ENCODE results near the gene RNF207.

DNA sequence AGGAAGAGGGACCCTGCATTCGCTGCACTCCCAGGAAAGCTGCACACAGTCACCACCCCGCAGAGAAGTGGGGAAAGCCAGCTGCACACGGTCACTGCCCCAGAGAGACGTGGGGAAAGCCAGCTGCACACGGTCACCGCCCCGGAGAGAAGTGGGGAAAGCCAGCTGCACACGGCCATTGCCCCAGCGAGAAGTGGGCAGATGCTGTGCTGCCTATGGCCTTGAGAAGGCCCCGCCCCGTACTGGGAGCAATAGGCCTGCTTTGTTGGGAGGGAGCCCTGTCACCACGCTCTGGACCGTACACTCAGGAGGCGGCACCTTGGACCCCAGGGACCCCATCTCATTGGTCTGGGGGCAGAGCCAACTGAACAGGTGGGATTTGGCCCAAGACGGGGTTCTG, 59.2 kb downstream of the RNF207 start:
- TF ChIP-seq, protein P1, sequence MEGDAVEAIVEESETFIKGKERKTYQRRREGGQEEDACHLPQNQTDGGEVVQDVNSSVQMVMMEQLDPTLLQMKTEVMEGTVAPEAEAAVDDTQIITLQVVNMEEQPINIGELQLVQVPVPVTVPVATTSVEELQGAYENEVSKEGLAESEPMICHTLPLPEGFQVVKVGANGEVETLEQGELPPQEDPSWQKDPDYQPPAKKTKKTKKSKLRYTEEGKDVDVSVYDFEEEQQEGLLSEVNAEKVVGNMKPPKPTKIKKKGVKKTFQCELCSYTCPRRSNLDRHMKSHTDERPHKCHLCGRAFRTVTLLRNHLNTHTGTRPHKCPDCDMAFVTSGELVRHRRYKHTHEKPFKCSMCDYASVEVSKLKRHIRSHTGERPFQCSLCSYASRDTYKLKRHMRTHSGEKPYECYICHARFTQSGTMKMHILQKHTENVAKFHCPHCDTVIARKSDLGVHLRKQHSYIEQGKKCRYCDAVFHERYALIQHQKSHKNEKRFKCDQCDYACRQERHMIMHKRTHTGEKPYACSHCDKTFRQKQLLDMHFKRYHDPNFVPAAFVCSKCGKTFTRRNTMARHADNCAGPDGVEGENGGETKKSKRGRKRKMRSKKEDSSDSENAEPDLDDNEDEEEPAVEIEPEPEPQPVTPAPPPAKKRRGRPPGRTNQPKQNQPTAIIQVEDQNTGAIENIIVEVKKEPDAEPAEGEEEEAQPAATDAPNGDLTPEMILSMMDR (IDR thresholded peaks at IDR 0.05), result no peak
- no peak for TF ChIP-seq POLR2AphosphoS5 (IDR thresholded peaks at IDR 0.05; ENCODE audit: low read depth, low read length)
- no peak for TF ChIP-seq SIN3A (IDR thresholded peaks at IDR 0.05; ENCODE audit: borderline replicate concordance, insufficient read depth, low read depth, low read length)
- TF ChIP-seq, protein P2, sequence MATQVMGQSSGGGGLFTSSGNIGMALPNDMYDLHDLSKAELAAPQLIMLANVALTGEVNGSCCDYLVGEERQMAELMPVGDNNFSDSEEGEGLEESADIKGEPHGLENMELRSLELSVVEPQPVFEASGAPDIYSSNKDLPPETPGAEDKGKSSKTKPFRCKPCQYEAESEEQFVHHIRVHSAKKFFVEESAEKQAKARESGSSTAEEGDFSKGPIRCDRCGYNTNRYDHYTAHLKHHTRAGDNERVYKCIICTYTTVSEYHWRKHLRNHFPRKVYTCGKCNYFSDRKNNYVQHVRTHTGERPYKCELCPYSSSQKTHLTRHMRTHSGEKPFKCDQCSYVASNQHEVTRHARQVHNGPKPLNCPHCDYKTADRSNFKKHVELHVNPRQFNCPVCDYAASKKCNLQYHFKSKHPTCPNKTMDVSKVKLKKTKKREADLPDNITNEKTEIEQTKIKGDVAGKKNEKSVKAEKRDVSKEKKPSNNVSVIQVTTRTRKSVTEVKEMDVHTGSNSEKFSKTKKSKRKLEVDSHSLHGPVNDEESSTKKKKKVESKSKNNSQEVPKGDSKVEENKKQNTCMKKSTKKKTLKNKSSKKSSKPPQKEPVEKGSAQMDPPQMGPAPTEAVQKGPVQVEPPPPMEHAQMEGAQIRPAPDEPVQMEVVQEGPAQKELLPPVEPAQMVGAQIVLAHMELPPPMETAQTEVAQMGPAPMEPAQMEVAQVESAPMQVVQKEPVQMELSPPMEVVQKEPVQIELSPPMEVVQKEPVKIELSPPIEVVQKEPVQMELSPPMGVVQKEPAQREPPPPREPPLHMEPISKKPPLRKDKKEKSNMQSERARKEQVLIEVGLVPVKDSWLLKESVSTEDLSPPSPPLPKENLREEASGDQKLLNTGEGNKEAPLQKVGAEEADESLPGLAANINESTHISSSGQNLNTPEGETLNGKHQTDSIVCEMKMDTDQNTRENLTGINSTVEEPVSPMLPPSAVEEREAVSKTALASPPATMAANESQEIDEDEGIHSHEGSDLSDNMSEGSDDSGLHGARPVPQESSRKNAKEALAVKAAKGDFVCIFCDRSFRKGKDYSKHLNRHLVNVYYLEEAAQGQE (IDR thresholded peaks at IDR 0.05; ENCODE audit: insufficient read depth in 1 of 2, low read depth in 2 of 2, low read length in 1 of 2), result no peak

Measured in Panc1 (cell line).